Stomach smooth muscle (tissue), 2 donors: ENCODE data around the gene GRK1.
A peak's percentile ranks its signal among the peaks of the same experiment; 100 is the strongest.

Experiments used
- H3K27ac ChIP-seq: one replicate; pipeline ENCODE4 v1.7.0; 2013; ENCODE audit warnings: mild to moderate bottlenecking, low read length, inconsistent platforms
- H3K27me3 ChIP-seq, 2 donors: one replicate each; pipeline ENCODE4 v1.7.0; 2013; ENCODE audit warnings: low read length in 2 of 2; ENCODE audit not compliant: insufficient read depth in 2 of 2, control insufficient read depth in 1 of 2
- H3K36me3 ChIP-seq, 2 donors: one replicate each; pipeline ENCODE4 v1.7.0; 2013; ENCODE audit warnings: low read length in 2 of 2; ENCODE audit not compliant: control insufficient read depth in 2 of 2, insufficient read depth in 2 of 2
- H3K4me1 ChIP-seq: one replicate; pipeline ENCODE4 v1.7.0; 2013; ENCODE audit warnings: low read length; ENCODE audit not compliant: control insufficient read depth, insufficient read depth
- H3K4me3 ChIP-seq, 2 donors: one replicate each; pipeline ENCODE4 v1.7.0; 2013; ENCODE audit warnings: low read length in 2 of 2
- H3K9ac ChIP-seq, 2 donors: one replicate each; pipeline ENCODE4 v1.7.0; 2013; ENCODE audit warnings: low read length in 2 of 2, mild to moderate bottlenecking in 1 of 2
- H3K9me3 ChIP-seq, 2 donors: one replicate each; pipeline ENCODE4 v1.7.0; 2013; ENCODE audit warnings: low read length in 2 of 2; ENCODE audit not compliant: control insufficient read depth in 2 of 2
- donor health status: healthy.
- donor health status: Pancreatic carcinoma.

The GRK1 gene

GRCh38 chr13:113633485-113633873 is 33.5 kb upstream of the GRK1 start:
- H3K27ac ChIP-seq, result no peak overlapping the region
- no peaks in the 10 kb centered on the region for H3K27me3 ChIP-seq
- peaks cover 46 to 52% of the 10 kb centered on the region in 2 donors for H3K36me3 ChIP-seq

GRCh38 chr13:113634279-113635047 is 32.6 kb upstream of the GRK1 start:
- peaks cover 46 to 55% of the 10 kb centered on the region in 2 donors for H3K36me3 ChIP-seq
- no peak overlapping the region for H3K4me3 ChIP-seq
- peaks cover 3% of the 10 kb centered on the region for H3K4me1 ChIP-seq
- H3K27me3 ChIP-seq, result no peaks in the 10 kb centered on the region
- no peak overlapping the region for H3K9ac ChIP-seq
- no peaks in the 10 kb centered on the region for H3K9me3 ChIP-seq
- H3K27ac ChIP-seq, result no peak overlapping the region

More at GRCh38 chr13:113633485-113633873, 33.5 kb upstream of the GRK1 start:
- H3K4me1 ChIP-seq, result no peaks in the 10 kb centered on the region
- no peak overlapping the region for H3K4me3 ChIP-seq
- H3K9me3 ChIP-seq, result no peaks in the 10 kb centered on the region
- no peak overlapping the region for H3K9ac ChIP-seq

GRCh38 chr13:113635048-113635420 is 32.0 kb upstream of the GRK1 start:
- no peak overlapping the region for H3K4me3 ChIP-seq
- no peaks in the 10 kb centered on the region for H3K9me3 ChIP-seq
- no peak overlapping the region for H3K27ac ChIP-seq
- H3K9ac ChIP-seq, result no peak overlapping the region
- peaks cover 49 to 55% of the 10 kb centered on the region in 2 donors for H3K36me3 ChIP-seq
- H3K4me1 ChIP-seq, result peaks cover 9% of the 10 kb centered on the region
- H3K27me3 ChIP-seq, result no peaks in the 10 kb centered on the region

- Histone ChIP-seq H3K4me3 (no peak overlapping the region), H3K9ac (no peak overlapping the region), H3K9me3 (no peaks in the 10 kb centered on the region), H3K36me3 (peaks cover 49 to 55% of the 10 kb centered on the region in 2 donors), H3K27me3 (no peaks in the 10 kb centered on the region), H3K4me1 (peaks cover 10% of the 10 kb centered on the region), H3K27ac (no peak overlapping the region)
These were observed 31.3 kb upstream of the GRK1 start for GRCh38 chr13:113635709-113636108.

- Histone ChIP-seq H3K9ac (no peak overlapping the region), H3K9me3 (no peaks in the 10 kb centered on the region), H3K27ac (no peak overlapping the region), H3K4me3 (no peak overlapping the region), H3K4me1 (peaks cover 10% of the 10 kb centered on the region), H3K36me3 (peaks cover 49 to 54% of the 10 kb centered on the region in 2 donors), H3K27me3 (no peaks in the 10 kb centered on the region)
These were observed 30.6 kb upstream of the GRK1 start for GRCh38 chr13:113636266-113636963.

GRCh38 chr13:113637262-113638160 is 29.5 kb upstream of the GRK1 start:
- no peak overlapping the region for H3K4me3 ChIP-seq
- H3K27me3 ChIP-seq, result no peaks in the 10 kb centered on the region
- H3K9me3 ChIP-seq, result no peaks in the 10 kb centered on the region
- H3K9ac ChIP-seq, result no peak overlapping the region
- H3K4me1 ChIP-seq, result peaks cover 10% of the 10 kb centered on the region
- no peak overlapping the region for H3K27ac ChIP-seq
- peaks cover 44 to 51% of the 10 kb centered on the region in 2 donors for H3K36me3 ChIP-seq

- Histone ChIP-seq H3K36me3 (peaks cover 44 to 51% of the 10 kb centered on the region in 2 donors), H3K4me3 (no peak overlapping the region), H3K4me1 (peaks cover 10% of the 10 kb centered on the region), H3K27me3 (no peaks in the 10 kb centered on the region), H3K9me3 (no peaks in the 10 kb centered on the region), H3K27ac (no peak overlapping the region), H3K9ac (no peak overlapping the region)
These were observed 28.8 kb upstream of the GRK1 start for GRCh38 chr13:113638173-113638746.

- Histone ChIP-seq H3K27me3 (no peaks in the 10 kb centered on the region), H3K36me3 (peaks cover 39 to 45% of the 10 kb centered on the region in 2 donors), H3K27ac (no peak overlapping the region), H3K9ac (no peak overlapping the region), H3K9me3 (no peaks in the 10 kb centered on the region), H3K4me3 (no peak overlapping the region), H3K4me1 (peaks cover 10% of the 10 kb centered on the region)
These were observed 28.2 kb upstream of the GRK1 start for GRCh38 chr13:113638806-113639205.

GRCh38 chr13:113639616-113640262 is 27.3 kb upstream of the GRK1 start:
- Histone ChIP-seq H3K36me3 (peaks cover 34 to 36% of the 10 kb centered on the region in 2 donors), H3K9me3 (no peaks in the 10 kb centered on the region), H3K27ac (peak overlapping the region; percentile 11)

GRCh38 chr13:113641426-113641825 is 25.6 kb upstream of the GRK1 start:
- H3K27ac ChIP-seq, result no peak overlapping the region
- no peaks in the 10 kb centered on the region for H3K9me3 ChIP-seq
- H3K4me3 ChIP-seq, result no peak overlapping the region
- peaks cover 10% of the 10 kb centered on the region for H3K4me1 ChIP-seq
- no peaks in the 10 kb centered on the region for H3K27me3 ChIP-seq
- peaks cover 20% of the 10 kb centered on the region in 2 donors for H3K36me3 ChIP-seq
- H3K9ac ChIP-seq, result no peak overlapping the region

More at GRCh38 chr13:113639616-113640262, 27.3 kb upstream of the GRK1 start:
- H3K27me3 ChIP-seq, result no peaks in the 10 kb centered on the region
- H3K4me1 ChIP-seq, result peaks cover 10% of the 10 kb centered on the region
- H3K4me3 ChIP-seq, result no peak overlapping the region
- H3K9ac ChIP-seq, result peak overlapping the region in 1 of 2 donors; percentile 29
